Hair follicle dermal papilla cell (primary cell): Measurements from ENCODE around the gene NELL1. TPM values are rescaled to one million over a fixed set of nuclear protein-coding genes. Genes with fewer than 3 reads are reported as not detected.

Experiments
- small RNA-seq: library from RNA; depleted of rRNA; stranded (forward); fragments of <200 nt; gene quantifications from one replicate; pipeline ENCODE3, GENCODE V24; 2012
- total RNA-seq: library from RNA; depleted of rRNA; stranded (reverse); fragments of >200 nt; gene quantifications from 2 replicates; pipeline ENCODE4 v1.2.3, GENCODE V29; 2012

The NELL1 gene
- not detected in 2 replicates for total RNA-seq

DNA sequence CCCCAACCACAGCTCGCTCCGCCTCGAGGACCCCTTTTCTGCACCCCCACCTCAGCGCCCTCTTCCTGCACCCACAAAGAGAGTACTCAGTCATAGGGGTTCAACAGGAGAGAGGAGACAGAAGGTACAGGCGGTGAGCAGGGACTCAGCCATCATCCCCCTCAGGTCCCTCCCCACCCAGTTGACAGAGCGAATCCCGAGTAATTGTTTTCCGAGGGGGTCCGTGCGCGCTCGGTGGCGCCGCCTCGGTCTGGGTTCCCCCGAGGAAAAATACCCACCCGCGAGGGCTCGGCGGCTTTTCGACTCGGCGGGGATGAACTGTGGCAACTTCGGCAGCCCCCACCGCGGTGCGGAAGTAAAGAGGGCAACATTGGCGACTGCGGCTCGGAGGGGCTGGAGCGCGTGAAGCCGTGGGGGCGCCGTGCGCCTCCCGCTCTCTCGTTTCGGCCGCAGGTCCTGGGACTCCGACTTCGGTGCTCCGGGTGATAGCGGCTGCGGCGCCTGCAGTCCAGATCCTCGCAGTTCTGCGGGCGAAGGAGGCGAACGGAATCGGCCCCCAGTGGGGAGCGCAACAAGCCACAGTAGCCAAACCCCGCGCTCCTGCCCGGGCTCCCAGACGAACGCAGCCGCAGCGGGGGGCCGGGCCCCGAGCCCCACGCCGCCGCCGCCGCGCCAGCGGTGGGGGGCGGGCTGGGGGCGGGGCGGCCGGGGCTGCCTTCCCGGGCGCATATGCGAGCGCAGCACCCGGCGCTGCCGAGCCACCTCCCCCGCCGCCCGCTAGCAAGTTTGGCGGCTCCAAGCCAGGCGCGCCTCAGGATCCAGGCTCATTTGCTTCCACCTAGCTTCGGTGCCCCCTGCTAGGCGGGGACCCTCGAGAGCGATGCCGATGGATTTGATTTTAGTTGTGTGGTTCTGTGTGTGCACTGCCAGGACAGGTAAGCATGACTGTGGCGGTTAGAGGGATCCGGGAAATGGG, at the start of gene NELL1:
Gene NELL1 (plus strand): TSS at position 743 of the 976 bp plus-strand sequence.

Small RNAs within 50 kb of the gene (small RNA-seq; reads per million reads assigned to genes)
- gene RNA5SP336 = 13.9 reads per million, percentile 93 among the genes with 10 or more reads in this experiment
- not detected for gene RNA5SP337

Other genes starting within 250 kb of the NELL1 start
- gene SLC6A5, start 70.0 kb upstream of the NELL1 start, total RNA-seq = not detected in 2 replicates